Left ventricle myocardium inferior (tissue), 1 donor: ENCODE results near the gene RGS17. TPM values are rescaled to one million over a fixed set of nuclear protein-coding genes. Genes with fewer than 3 reads are reported as not detected.
"Not testable (repeated sequence)": the region's sequence is repeated elsewhere in the genome, so short reads cannot be mapped to it uniquely, and the experiment has no call there.

Source experiments
- DNase-seq: peaks from one replicate; pipeline ENCODE4 v3.0.0-alpha.2; 2020
- H3K27ac ChIP-seq: fragments of 200-600 bp; replicated peaks from 2 replicates; pipeline ENCODE4 v1.8.0; 2021
- H3K27me3 ChIP-seq: fragments of 200-600 bp; 2 replicates; pipeline ENCODE4 v1.8.0; 2021; ENCODE audit warnings: low read depth
- H3K36me3 ChIP-seq: fragments of 200-600 bp; 2 replicates; pipeline ENCODE4 v1.8.0; 2021
- H3K4me1 ChIP-seq: fragments of 200-600 bp; 2 replicates; pipeline ENCODE4 v1.8.0; 2021
- H3K4me3 ChIP-seq: fragments of 200-600 bp; 2 replicates; pipeline ENCODE4 v1.8.0; 2021; ENCODE audit warnings: mild to moderate bottlenecking, moderate library complexity
- H3K9me3 ChIP-seq: fragments of 200-600 bp; replicated peaks from 2 replicates; pipeline ENCODE4 v1.8.0; 2021
- intact Hi-C: fragments of 100-400 bp; cut with micrococcal nuclease; formaldehyde crosslinking; loops from one replicate; pipeline ENCODE4 v1.11.0; 2022
- total RNA-seq: library from RNA; stranded (reverse); fragmentation: NEBNext Ultra II Directional; extraction: Animal tissue kit (Norgen Biotek cat#: 25700); gene quantifications from one replicate; pipeline ENCODE4 v1.2.1, GENCODE V29; 2021
- TF ChIP-seq, protein P1 (sequence below): fragments of 200-600 bp; IDR thresholded peaks from 2 replicates; pipeline ENCODE4 v1.8.0; 2021; ENCODE audit warnings: antibody characterized with exemption, mild to moderate bottlenecking, borderline replicate concordance
- donor health status: DM: no; HTN: yes; CAD: no; lungs with severe emphysema.

Gene RGS17
- total RNA-seq, 1 donor from 2014 or later = 0.16 TPM

DNA sequence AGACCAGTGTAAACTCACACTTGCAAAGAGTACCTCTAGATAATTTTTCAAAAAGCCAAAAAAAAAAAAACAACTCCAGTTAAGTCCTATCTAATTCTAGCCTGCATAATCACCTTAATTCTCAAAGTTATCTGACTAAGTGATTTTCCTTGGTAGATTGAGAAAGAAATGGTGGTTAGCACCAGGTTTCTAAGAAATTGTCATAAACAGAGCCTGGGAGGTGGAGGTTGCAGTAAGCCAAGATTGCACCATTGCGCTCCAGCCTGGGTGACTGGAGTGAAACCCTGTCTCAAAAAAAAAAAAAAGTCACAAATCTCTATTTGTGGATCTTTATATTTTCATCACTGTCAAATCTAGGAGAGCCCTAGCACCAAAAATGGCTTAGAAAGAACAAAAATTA is 157.2 kb downstream of the RGS17 start:
- H3K27me3 ChIP-seq = no peaks in the 10 kb centered on the region
- TF ChIP-seq, protein P1, sequence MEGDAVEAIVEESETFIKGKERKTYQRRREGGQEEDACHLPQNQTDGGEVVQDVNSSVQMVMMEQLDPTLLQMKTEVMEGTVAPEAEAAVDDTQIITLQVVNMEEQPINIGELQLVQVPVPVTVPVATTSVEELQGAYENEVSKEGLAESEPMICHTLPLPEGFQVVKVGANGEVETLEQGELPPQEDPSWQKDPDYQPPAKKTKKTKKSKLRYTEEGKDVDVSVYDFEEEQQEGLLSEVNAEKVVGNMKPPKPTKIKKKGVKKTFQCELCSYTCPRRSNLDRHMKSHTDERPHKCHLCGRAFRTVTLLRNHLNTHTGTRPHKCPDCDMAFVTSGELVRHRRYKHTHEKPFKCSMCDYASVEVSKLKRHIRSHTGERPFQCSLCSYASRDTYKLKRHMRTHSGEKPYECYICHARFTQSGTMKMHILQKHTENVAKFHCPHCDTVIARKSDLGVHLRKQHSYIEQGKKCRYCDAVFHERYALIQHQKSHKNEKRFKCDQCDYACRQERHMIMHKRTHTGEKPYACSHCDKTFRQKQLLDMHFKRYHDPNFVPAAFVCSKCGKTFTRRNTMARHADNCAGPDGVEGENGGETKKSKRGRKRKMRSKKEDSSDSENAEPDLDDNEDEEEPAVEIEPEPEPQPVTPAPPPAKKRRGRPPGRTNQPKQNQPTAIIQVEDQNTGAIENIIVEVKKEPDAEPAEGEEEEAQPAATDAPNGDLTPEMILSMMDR = no peak
- intact Hi-C loops = no loop called here
- H3K4me3 ChIP-seq = no peak overlapping the region
- peaks cover 58% of the 10 kb centered on the region for H3K36me3 ChIP-seq
- H3K9me3 ChIP-seq = no peaks in the 10 kb centered on the region
- H3K27ac ChIP-seq = no peak overlapping the region
- DNase-seq = no peak
- no peaks in the 10 kb centered on the region for H3K4me1 ChIP-seq

DNA sequence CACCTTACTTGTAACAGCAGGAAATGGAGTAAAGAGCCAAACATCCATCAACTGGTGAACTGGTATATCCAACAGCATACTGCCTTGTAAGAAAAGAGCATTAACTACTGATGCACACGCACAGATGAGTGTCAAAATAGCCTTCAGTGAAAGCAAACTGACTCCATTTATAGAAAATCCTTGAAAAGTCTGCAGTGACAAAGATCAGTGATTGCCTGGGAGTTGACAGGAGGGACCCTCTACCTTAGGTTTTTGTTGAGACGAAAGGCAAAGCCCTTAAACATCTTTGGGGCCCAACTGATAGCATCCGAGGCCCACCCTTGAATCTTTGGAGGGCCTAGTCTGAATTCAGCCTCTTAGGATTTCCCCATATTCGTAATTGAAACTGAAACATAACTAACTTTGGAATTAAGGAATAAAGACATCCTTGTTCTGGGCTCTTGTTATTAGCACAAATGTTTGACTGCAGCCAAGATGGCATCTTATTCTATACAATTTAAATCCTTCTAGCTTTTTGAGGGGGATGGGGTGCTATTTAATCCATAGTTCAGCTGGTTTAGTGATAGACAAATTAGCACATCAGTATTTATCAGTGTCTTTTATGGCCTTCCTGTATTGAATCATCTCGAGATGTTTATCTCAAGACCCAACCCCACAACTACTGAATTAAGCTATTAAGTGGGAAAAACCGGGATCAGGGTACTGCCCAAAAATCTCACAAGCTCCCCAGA is 161.2 kb downstream of the RGS17 start:
- Histone ChIP-seq H3K9me3 (peaks cover 21% of the 10 kb centered on the region), H3K27me3 (no peaks in the 10 kb centered on the region), H3K27ac (no peak overlapping the region), H3K4me3 (no peak overlapping the region), H3K36me3 (peaks cover 57% of the 10 kb centered on the region), H3K4me1 (no peaks in the 10 kb centered on the region)
- intact Hi-C loops = no loop called here
- no peak for DNase-seq
- TF ChIP-seq, protein P1 = no peak

DNA sequence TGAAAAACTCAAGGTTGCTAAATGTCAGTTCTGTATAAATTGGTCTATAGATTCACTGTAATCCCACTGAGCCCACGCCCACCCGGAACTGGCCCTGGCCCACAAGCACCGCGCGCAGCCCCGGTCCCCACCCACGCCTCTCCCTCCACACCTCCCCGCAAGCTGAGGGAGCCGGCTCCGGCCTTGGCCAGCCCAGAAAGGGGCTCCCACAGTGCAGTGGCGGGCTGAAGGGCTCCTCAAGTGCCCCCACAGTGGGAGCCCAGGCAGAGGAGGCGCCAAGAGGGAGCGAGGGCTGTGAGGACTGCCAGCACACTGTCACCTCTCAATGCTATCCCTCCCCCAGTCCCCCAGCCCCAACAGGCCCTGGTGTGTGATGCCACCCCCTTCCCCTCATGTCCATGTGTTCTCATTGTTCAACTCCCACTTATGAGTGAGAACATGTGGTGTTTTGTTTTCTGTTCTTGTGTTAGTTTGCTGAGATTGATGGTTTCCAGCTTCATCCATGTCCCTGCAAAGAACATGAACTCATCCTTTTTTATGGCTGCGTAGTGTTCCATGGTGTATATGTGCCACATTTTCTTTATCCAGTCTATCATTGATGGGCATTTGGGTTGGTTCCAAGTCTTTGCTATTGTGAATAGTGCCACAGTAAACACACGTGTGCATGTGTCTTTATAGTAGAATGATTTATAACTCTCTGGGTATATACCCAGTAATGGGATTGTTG is 164.8 kb downstream of the RGS17 start:
- H3K27me3 ChIP-seq, DNase-seq, H3K4me3 ChIP-seq, H3K4me1 ChIP-seq, intact Hi-C loops, H3K27ac ChIP-seq: not testable (repeated sequence)
- H3K36me3 ChIP-seq = peaks cover 22% of the 10 kb centered on the region
- H3K9me3 ChIP-seq = peaks cover 24% of the 10 kb centered on the region

DNA sequence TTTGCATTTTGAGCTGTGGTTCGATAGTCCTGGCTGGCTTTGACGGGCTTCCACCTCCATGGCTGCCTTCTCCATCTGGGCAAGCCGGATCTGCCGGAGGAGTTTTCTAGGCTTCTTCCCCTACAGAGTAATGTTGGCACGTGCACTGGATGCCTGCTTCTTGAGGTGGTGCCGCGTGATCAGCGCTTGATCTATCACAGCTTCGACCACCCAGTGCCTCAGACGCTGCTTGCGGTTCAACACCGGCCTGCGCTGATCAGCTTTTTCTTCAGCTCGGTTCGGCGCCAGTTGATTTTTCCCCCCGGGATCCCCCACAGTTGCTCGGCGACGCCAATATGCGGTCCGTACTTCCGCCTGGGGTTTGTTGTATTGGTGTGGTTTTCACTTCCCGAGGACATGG is 171.7 kb downstream of the RGS17 start:
- Histone ChIP-seq H3K4me1 (no peaks in the 10 kb centered on the region), H3K36me3 (no peaks in the 10 kb centered on the region), H3K27me3 (peaks cover 7% of the 10 kb centered on the region), H3K27ac (no peak overlapping the region), H3K4me3 (no peak overlapping the region), H3K9me3 (peaks cover 12% of the 10 kb centered on the region)
- intact Hi-C loops = no loop called here
- DNase-seq = no peak
- TF ChIP-seq, protein P1 = no peak

DNA sequence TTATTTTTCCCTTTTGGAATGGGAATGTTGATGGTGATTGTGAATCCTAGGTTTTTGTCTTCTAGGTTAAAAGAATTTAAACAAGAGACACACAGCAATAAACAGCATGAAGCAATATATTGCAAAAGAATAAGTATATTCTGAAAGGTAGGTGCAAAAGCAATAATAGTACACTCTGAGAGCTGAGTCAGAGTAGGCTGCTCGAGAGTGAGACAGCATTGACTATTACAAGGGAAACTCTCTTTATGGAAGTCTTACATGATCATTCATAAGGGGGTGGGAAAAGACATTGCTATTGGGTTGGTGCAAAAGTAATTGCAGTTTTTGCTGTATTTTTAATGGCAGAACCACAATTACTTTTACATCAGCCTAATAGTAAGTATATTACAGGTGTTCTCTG is 173.3 kb downstream of the RGS17 start:
- no peak overlapping the region for H3K4me3 ChIP-seq
- TF ChIP-seq, protein P1 = no peak
- no peaks in the 10 kb centered on the region for H3K4me1 ChIP-seq
- no peaks in the 10 kb centered on the region for H3K36me3 ChIP-seq
- peaks cover 12% of the 10 kb centered on the region for H3K9me3 ChIP-seq
- peaks cover 7% of the 10 kb centered on the region for H3K27me3 ChIP-seq
- intact Hi-C loops = no loop called here
- H3K27ac ChIP-seq = no peak overlapping the region
- DNase-seq = no peak

Other genes with a start within 250 kb of the RGS17 start
- 1.6 TPM for gene FBXO5, start 148.2 kb downstream of the RGS17 start, total RNA-seq
- 30.9 TPM for gene MTRF1L, start 128.6 kb downstream of the RGS17 start, total RNA-seq